Stimulated activated CD8-positive, alpha-beta memory T cell treated with anti-CD3 and anti-CD28 coated beads, Interleukin-12 subunit alpha, Interleukin-12 subunit beta, amount 100 ng/mL, for 1 hour (primary cell): ENCODE measurements around the gene AIPL1.

Source experiments
- DNase-seq: peaks from one replicate; pipeline ENCODE4 v3.0.0-alpha.2; 2020; ENCODE audit warnings: low read depth

AIPL1 gene

GRCh38 chr17:6449307-6449706 lies 14.4 kb upstream of the AIPL1 start:
- DNase-seq = no peak

GRCh38 chr17:6448473-6448872 lies 13.6 kb upstream of the AIPL1 start:
- DNase-seq = no peak

GRCh38 chr17:6446516-6447100 lies 11.7 kb upstream of the AIPL1 start:
- DNase-seq = no peak

GRCh38 chr17:6444571-6445335 lies 9.8 kb upstream of the AIPL1 start:
- no peak for DNase-seq

- peak; percentile 84 for DNase-seq
Observed at GRCh38 chr17:6443692-6444570, 9.0 kb upstream of the AIPL1 start, which contains the start of gene PIMREG. Gene PIMREG, plus strand, starts transcription at chr17:6444455. Its CDS starts 656 bp downstream, at chr17:6445111.

GRCh38 chr17:6442775-6443174 lies 7.9 kb upstream of the AIPL1 start:
- no peak for DNase-seq

- no peak for DNase-seq
Observed at GRCh38 chr17:6439951-6440350, 5.0 kb upstream of the AIPL1 start.

- DNase-seq = no peak
Observed at GRCh38 chr17:6437956-6438355, 3.0 kb upstream of the AIPL1 start.

- DNase-seq = no peak
Observed at GRCh38 chr17:6437466-6437865, 2.5 kb upstream of the AIPL1 start.

GRCh38 chr17:6435968-6436367 lies 1.0 kb upstream of the AIPL1 start:
- DNase-seq = peak; percentile 37

- DNase-seq = no peak
Observed at GRCh38 chr17:6430769-6431168, 4.2 kb downstream of the AIPL1 start.

GRCh38 chr17:6429266-6429665 lies 5.7 kb downstream of the AIPL1 start:
- no peak for DNase-seq

GRCh38 chr17:6428207-6428965 lies 6.5 kb downstream of the AIPL1 start:
- DNase-seq = no peak

GRCh38 chr17:6427279-6427781 lies 7.6 kb downstream of the AIPL1 start:
- DNase-seq = no peak

- DNase-seq = no peak
Observed at GRCh38 chr17:6426356-6427101, 8.4 kb downstream of the AIPL1 start.

GRCh38 chr17:6425407-6425806 lies 9.5 kb downstream of the AIPL1 start:
- DNase-seq = no peak

GRCh38 chr17:6423931-6424330 lies 11.0 kb downstream of the AIPL1 start:
- no peak for DNase-seq

- DNase-seq = no peak
Observed at GRCh38 chr17:6422654-6423241, 12.2 kb downstream of the AIPL1 start.

GRCh38 chr17:6421700-6422604 lies 13.0 kb downstream of the AIPL1 start:
- peak; percentile 54 for DNase-seq
